DMS114 treated with DMSO at 0.1 percent for 48 hours (cell line): Measurements from ENCODE around the gene CCDC174.
"Not testable (repeated sequence)": the region's sequence is repeated elsewhere in the genome, so short reads cannot be mapped to it uniquely, and the experiment has no call there.

Experiments
- DNase-seq: peaks from one replicate; lab custom pipeline; 2025; ENCODE audit not compliant: unreplicated experiment; lab: John Stamatoyannopoulos, UW

Gene CCDC174

DNA sequence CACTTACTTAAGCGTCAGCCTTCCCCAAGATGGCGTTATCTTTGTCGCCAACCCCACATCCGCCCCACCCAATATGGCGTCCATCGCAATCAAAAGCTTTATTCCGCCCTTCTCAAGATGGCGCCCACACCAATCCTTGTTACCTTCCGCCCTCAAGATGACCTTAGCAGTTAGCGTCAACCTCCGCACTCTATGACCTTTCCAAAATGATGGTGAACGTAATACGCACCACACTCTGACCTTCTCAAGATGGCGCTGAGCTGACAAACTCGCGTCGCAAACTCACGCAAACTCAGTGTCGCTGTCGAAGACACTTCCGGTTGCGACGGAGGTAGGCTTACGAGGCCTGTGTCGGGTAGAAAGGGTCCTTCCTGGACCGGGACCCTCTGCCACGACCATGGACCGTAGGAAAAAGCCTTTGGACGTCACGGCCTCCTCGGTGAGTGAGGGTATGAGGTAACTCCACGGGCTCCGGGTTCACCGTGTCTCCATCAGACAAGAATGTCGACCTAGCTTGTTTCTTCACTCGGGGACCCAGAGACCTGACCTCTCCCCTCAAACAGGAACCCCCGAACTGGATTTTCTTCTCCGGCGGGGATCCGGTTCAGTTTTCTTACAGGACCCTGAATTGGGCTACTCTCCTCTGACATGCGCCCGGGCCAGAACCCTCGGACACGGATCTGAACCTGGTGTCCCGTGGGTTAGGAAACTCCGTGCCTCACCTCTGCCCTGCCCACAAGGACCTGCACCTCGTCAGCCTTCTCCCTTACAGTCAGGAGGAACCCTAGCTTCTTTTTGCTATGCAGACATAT lies at the start of gene CCDC174:
Gene CCDC174 (plus strand): TSS at position 323 of the 812 bp plus-strand sequence. CDS start 75 bp downstream, at position 398.
- peak; percentile 90 for DNase-seq

DNA sequence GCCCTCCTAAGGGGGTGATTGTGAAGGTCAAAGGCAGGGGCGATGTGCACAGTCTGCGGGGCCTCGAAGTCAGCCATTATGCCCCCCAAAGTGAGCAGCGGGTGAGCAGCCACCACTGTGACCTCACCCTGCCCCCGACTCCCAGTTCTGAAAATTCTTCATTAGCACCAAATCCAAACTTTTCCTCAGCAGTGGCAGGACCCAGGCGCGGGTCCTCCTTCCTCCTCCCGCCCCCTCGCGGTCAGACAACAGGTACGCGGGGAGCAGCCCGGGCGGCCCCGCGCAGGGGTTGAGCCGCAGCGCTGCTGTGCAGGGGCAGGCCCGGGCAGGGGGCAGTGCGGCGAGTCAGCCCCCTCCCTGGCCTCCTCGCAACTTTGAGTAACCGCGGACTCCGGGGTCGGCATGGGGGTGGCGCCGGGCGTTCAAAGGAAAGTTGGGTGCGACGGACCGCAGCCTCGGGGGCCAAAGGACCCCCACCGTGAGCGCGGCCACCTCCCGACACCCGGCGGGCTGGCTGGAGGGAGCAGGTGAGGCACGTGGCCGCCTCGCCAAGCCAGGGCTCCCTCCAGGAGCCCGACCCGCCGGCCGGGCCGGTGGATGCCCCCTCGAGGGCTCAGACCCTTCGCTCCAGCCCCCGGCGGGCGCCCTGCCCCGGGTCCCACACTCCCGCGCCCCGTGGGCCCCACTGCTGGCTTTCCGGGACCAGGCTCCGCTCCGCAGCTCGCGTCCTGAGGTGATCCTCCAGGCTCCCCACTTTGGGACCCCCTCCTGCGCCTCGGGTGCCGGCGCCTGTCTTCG lies 49.4 kb upstream of the CCDC174 start:
- DNase-seq, result no peak

DNA sequence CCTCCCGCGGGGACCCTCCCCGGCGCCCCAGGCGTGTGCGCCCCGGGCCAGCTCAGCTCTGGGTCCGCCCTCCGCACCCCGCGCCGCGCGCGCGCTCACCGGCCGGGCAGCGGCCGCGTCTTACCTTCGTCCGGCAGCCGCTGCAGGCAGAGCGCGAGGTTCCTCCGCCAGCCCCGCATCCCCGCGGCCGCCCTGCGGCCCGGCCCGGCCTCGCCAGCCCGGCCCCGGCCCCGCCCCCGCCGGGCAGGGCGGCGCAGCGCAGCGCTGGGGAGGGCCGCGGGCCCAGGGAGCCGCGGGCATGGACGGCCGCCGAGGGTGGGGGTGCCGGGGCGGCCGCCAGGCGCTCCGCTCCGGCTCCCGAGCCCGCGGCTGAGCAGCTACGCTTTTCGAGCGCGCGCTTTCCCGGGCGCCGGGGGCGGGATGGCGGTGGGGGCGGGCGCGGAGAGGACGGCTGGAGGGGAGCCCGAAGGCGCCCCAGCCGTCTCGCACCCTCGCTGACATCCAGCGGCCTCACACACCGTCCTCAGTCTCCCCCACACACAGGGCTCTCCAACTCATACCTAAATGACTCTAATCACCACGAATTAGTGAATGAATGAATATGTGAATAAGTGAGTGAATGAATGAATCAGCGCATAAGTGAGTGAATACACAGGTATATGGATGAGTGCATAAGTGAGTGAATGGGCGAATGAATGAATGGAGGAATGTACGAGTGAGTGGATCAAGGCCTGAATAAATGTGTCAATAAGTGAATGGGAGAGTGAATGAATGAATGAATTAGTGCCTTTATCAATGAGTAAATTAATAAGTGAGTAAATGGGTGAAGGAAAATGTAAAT lies 48.5 kb upstream of the CCDC174 start:
- no peak for DNase-seq

DNA sequence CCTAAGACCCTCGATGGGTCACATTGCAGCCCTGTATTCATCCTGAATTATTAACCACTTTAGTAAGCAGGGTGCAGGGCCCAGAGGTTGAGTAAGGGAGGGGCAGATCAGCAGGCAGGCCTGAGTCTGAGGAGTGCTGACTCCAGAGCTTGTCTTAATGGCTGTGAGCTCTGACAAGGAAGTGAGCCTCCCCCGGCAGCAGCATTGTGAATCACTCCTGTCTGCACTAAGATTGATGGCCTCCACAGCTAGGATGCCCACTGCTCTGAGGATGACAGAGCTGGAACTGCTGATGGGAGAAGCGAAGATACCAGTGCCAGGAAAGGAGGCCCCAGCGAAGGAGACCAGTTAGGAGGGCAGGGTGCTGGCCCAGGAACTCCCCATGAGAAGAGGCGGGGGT lies 46.5 kb upstream of the CCDC174 start:
- no peak for DNase-seq

DNA sequence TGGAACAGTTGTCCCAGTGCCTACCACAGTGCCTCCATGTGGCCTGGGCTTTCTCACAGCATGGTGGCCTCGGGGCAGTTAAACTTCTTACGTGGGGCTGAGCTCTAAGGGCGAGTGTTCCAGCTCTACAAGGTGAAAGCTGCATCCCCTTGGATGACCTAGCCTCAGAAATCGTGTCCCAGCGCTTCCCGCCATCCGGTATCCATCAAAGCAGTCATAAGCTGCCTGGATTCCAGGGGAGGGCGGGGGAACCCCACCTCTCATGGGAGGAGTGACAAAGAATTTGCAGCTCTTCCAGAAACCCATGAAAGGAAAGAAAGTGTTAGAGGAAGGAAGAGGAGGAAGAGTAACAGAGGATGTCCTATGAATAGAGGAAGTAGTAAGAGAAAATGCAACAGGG lies 45.8 kb upstream of the CCDC174 start:
- DNase-seq, result no peak

DNA sequence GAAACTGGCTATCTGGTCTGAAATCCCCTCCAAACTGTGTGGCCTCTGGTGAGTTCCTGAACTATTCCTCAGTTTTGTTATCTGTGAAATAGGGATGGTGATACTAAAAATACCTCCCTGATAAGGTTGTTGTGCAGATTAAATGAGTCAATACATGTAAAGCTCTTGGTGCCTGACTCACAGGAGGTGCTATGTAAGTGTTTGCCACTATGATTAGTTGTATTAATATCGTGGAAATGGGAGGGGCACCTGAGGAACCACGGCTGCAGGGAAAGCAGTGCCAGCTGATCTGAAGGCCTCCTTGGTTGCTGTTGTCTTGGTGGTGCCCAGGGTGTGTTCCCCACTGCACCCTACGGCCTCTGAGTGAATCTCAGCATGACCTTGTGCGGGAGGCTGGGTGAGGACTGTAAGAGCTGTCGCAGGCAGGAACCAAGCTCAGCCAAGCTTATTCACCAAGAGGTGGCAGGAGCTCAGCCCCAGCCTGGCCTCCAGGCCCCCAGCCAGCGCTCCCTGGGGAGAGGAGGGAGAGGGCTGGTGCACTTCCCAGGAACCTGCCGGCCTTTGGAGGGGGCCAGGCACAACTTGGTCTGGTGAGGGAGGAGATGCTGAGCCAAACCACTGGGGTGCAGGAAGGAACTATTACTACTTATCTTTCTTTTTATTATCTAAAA lies 44.8 kb upstream of the CCDC174 start:
- DNase-seq, result no peak

DNA sequence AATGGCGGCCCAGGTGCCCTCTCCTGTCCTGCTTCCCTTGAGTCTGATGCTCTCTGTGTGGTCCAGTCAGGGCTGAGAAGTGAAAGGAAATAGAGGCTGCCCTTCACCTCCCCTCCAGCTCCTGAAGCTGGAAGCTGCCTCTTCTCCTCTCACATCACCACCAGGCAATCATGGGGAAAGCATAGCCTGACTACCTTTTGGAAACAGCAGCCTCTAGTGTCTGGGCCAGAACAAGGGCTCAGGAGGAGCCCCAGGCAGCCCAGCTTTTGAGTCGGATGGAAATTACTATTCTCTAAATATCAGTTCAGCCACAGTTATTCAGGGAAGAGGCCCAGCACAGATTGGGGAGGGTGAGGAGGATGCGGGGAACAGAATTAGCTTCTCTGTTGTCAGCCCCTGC lies 43.3 kb upstream of the CCDC174 start:
- DNase-seq, result no peak

DNA sequence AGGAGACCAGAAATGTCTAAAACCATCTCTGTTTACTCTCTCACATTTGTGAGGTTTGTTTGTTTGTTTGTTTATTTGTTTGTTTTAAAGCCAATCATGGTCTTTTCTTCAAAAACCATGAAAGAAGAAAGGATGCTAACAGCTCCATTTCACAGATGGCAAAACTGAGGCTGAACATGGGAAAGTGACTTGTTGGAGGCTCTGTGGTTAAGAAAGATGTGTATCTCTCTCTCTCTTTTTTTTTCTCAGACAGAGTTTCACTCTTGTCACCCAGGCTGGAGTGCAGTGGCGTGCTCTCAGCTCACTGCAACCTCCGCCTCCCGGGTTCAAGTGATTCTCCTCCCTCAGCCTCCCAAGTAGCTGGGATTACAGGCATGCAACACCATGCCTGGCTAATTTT lies 42.5 kb upstream of the CCDC174 start:
- DNase-seq, result not testable (repeated sequence)

DNA sequence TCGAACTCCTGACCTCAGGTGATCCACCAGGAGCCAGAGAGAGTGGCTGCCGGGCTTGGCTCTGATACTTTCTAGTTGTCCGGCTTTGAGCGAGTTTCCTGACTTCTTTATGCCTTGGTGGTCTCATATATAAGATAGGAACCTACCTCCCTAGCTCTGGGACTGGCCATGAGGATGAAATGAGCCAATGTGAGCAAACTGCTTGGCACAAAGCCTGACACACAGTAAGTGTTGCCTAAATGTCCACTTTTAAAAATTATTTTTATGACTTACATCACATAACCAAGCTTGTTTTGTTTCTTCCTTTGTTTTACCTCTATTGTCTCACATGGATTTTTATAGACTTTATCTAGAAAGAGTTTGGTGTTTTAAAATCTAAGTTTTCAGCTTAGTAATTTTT lies 42.1 kb upstream of the CCDC174 start:
- no peak for DNase-seq

DNA sequence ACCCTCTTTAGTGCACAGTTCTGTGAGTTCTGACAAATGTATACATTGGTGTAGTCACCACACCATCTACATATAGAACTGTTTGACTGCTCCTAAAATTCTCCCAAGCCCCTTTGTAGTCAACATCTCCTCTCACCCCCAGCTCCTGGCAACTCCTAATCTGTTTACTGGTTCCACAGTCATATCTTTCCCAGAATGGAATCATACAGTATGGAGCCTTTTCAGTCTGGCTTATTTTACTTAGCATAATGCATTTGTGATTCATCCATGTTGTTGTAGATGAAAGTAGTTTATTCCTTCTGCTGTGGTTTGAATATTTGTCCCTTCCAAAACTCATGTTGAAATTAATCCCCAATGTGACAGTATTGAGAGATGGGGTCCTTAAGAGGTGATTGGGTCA lies 41.6 kb upstream of the CCDC174 start:
- no peak for DNase-seq

DNA sequence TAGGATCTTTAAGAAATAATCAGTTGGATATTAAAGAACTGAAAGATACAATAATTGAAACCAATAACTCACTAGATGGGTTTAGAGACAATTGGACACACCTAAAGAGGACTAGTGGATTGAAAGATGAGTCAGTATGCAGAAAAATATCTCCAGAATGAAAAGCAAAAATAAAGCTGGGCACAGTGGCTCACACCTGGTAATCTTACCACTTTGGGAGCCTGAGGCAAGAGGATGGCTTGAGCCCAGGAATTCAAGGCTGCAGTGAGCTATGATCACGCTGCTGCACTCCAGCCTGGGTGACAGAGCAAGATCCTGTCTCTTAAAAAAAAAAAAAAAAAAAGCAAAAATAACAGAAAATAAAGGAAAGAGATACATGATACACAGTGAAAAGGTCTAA lies 37.4 kb upstream of the CCDC174 start:
- DNase-seq, result no peak

DNA sequence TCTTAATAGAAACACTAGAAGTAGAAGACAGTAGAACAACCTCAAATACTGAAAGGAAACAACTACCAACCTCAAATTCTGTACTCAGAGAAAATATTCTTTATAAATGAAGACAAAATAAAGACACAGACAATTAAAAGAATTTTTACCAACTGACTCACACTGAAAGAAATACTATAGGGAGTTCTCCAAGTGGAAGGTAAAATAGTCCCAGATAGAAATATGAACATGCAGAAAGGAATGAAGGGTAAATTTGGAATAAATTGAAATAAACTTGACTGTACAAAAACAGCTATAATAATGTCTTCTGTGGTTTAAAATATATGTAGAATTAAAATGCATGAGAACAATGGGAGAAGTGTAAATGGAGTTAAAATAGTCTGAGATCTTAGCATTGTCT lies 36.7 kb upstream of the CCDC174 start:
- DNase-seq, result no peak

DNA sequence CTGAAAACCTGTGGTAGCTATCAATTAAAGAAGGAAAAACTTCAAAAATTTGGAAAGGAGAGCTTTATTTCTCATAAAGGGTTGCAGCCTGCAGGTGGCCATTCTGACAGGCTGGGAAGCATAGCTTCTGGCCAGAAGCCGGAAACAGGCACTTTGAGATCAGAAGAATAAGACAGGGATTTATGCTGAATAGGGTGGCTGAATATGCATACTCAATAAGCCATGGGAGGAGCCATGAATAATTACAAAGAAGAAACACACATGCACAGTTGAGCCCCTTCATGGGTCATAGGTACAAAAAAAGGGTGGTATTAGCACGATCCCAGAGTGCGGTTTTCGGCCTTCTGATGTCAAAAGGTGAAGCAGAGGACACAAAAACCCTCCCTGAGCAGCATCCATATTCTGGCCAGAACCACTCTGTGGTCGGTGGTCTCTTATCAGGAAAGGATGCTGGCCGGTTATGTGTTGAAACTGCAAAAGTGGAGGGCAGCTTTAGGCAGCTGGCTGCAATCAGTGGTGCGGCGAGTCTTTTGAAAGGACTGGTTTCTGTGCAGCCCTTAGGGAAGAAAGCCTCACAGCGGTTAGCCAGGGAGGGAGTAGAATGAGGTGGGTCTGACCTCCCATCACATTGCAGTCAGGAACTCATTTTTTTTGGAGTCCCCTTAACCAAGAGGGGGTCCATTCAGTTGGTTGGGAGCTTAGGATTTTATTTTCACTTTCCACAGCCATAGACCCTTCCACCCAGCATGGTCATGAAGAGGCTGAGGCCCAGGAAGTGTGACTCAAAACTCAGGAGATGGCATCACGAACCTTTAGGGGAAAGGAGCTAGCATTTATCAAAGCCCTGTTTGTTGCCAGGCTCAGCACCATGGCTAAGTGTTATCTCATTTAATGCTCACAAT lies 34.7 kb upstream of the CCDC174 start:
- no peak for DNase-seq

DNA sequence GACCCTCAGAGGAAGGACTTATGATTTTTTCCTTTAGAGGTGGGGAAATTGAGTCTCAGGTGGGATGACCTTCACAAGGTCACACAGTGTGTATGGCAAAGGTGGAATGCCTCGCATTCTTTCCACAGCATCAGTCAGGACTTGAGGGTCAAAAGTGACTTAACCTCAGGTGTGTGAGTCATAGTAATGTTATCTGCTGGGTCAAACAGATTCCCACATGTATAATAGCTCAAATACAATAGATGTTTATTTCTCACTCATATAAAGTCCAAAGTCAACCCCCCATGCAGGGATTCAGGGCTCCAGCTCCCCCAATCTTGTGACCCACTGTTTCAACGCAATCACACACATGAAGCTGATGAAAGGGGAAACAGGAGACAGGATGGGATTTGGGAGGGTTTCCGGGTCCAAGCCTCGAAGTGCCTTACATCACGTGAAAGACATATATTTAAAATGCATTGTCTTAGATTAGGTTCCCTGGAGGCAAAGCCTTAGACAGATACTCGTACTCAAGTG lies 34.0 kb upstream of the CCDC174 start:
- no peak for DNase-seq

DNA sequence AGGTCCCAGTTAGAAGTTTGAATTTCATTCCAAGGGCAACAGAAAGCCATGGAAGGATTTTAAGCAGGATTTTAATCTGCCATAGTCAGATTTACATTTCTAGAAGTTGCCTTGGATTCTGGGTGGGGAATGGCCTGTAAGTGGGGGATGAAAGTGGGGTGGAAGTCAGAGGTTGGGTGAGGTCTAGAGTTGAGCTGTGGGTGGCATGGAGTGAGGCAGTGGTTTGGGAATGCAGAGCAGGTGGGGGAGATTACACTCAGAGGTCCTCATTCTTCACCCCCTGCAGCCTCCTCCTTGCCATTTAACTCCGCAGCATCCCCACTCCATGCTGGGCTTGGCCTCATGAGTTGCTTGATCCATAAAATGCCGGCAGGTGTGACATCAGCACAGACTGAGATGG lies 32.0 kb upstream of the CCDC174 start:
- DNase-seq, result no peak

DNA sequence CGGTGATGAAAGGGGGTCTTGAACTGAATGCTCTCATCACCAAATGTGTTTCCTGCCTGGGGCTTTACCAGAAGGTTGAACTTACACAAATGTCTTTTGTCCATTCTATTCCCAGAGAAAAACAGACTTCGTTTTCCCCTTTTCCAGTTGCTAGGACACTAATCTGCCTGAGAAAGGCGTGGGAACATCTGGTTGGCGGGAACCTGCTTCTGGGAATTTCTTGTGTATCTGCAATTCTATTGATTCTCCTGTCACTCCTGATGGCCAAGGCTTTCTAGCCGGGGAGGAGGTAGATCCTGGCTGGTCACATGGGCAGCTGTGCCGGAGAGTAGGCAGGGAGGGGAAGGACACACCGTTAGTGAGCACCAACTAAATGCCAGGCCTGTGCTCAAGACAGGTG lies 31.1 kb upstream of the CCDC174 start:
- DNase-seq, result no peak

DNA sequence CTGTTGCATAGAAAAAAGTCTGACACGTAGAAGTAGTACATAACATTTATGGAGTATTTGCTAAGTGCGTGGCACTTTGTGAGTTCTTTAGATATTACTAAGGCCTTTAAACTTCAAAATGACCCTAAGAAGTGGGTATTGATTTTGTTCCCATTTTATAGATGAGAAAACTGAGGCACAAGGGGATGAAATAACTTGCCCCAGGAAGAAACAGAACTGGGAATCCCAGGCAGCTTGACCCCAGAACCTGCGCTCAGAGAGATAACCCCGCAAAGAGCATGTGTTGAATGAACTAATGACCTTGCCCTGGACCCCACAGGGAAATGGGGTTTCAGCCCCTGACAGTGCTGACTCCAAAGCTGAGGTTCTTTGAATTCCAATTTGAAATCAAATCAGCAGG lies 30.5 kb upstream of the CCDC174 start:
- no peak for DNase-seq

DNA sequence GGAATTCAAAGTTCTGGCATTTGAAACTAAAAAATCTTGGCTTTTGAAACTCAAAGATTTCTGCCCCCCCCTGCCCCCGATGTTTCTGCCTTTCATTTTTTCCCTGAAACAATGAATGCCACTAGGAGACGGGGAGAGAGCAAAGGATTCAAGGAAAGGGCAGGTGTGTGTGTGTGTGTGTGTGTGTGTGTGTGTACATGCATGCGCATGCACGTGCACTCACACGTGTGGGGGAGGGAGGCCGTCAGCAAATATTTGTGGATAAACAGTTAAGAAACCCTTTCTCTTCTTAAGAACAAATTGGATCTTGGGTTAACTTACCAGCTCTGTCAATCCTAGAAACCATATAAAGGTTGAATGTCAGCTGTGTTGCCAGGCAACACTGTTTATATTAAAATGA lies 29.2 kb upstream of the CCDC174 start:
- DNase-seq, result no peak

DNA sequence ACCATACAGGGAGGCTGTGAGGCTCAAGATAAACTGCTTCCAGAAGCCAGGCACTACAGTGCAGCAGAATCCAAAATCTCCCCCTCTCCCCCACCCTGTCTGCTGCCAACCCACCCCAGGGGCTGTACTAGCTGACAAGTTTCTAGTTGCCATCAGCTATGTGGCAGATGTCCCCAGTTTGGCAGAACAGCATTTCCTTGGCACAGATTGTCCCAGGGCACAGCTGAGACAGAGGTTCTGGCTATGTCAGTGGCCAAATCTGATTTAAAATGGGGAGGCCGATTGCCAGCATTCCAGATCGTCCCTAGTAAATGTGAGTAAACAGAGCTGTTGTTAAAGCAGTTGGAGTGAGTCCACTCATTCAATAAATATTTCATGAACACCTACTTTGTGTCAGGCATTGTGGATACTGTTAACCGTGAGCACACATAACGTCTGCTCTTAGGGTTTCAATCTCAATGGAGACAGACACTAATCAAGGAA lies 28.0 kb upstream of the CCDC174 start:
- no peak for DNase-seq

DNA sequence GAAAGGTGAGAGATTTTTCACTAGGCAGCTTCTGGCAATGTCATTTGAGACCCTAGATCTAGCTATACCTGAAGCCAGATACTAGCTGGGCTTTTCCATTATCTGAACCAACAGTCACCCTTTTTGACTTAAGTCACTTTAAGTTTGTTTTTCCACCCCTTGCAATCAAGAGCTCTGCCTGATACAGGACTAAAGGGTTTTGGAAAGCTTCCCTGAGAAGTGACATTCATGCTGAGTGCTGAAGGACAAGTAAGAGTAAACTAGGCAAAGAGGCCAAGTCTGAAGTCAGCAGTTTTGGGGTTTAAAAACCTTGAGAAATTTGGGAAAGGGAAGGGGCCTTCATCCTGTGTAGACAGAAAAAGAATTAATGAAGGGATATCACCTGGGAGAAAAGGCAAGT lies 27.1 kb upstream of the CCDC174 start:
- DNase-seq, result no peak
